NCI-H2227 treated with DMSO at 0.1 percent for 48 hours (cell line): ENCODE data around the gene ZNF273.

Source experiments
- DNase-seq: peaks from one replicate; lab custom pipeline; 2025; lab: John Stamatoyannopoulos, UW

ZNF273 gene

DNA sequence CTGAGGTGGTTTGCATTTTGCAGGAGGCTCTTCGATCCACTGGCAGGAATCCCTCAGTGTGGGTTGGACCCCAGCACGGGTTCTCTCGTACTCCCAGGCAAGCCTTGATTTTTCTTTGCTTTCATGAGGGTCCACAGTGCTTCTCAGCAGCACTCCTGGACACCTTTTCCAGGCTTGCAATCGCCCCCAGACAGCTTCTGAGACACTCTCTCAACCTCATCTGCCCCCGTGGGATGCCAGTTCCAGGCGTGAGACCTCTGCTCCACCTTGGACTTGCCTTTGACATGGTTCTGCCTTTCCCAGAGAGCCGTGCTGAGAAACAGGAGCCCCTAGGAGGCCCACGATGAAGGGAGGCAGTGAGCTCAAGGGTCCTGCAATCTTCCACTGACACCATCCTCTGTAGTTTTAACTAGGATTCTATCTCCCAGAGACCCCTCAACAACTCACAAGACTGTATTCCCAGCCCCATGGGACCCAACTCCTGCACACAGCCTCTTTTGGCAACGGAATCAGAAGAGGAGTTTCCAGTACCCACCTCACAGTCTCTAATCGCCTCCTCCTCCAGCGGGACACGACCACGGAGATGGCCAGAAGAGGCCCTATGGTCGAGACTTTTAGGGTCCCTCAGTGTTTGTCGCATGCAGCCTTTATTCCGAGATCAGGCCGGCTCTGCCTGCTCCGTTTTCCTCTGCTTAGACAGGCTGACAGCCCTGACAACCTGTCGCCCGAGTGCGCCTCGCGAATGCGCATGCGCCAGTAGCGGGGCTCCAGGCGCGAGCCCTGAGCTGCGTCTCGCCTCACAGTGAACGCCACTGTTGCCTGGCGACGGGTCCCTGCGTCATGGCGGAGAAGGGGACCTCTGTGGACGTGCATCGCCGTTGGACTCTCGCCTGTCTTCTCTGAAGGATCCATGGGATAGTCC lies 26.0 kb upstream of the ZNF273 start:
- DNase-seq: peak; percentile 73

GRCh38 chr7:64877714-64878610 lies 25.1 kb upstream of the ZNF273 start:
- no peak for DNase-seq

- no peak for DNase-seq
These were observed 24.4 kb upstream of the ZNF273 start for GRCh38 chr7:64878684-64879083.

GRCh38 chr7:64879086-64879730 lies 23.9 kb upstream of the ZNF273 start:
- no peak for DNase-seq

DNA sequence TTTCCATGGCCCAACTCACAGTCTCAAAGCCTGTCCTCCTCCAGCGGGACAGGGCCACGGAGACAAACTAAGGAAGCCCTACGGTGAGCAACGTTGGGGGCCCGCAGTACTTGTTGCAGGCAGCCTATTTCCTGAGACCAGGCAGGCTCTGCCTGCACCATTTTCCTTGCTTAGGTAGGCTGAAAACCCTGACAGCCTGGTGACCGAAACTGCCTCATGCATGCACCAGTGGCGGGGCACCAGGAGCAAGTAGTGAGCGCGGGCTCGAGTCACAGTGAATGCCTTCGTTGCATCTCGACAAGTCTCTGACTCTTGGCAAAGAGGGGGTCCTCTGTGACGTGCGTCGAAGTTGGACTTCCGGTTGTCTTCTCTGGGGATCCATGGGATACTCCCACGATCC lies 23.3 kb upstream of the ZNF273 start:
- no peak for DNase-seq

- no peak for DNase-seq
These were observed 22.5 kb upstream of the ZNF273 start for GRCh38 chr7:64880322-64881297.

GRCh38 chr7:64881461-64882287 lies 21.4 kb upstream of the ZNF273 start:
- DNase-seq: no peak

GRCh38 chr7:64882341-64883112 lies 20.5 kb upstream of the ZNF273 start:
- no peak for DNase-seq

- no peak for DNase-seq
These were observed 19.8 kb upstream of the ZNF273 start for GRCh38 chr7:64883113-64883905.

GRCh38 chr7:64884085-64884912 lies 18.8 kb upstream of the ZNF273 start:
- no peak for DNase-seq

- no peak for DNase-seq
These were observed 18.1 kb upstream of the ZNF273 start for GRCh38 chr7:64884913-64885370.

GRCh38 chr7:64885520-64886240 lies 17.4 kb upstream of the ZNF273 start:
- no peak for DNase-seq

DNA sequence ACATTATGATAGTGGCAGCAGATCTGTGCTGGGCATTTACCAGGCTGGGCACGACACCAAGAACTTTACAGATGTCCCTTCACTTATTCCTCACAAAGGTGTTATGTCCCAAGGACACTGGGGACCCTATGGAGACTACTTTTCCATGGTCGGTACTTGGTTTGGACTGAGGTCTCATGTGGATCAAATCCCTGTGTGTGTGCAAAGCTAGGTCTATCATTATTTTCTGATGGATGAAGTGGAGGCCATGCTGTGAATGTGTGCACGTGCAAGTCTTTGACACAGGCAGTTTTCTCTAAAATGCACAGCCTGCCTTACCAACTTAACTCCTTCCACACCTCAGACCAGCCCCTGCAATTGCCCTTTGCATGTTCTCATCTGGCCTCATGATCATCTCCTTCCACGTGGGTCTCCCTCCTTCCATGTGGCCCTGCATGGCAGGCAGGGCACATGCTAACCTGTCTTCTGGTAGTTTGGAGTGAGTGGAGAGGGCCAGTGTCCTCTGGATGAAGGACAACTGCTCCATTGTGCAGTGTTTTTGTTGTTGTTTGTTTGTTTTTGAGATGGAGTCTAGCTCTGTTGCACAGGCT lies 16.0 kb upstream of the ZNF273 start:
- no peak for DNase-seq

GRCh38 chr7:64887756-64888508 lies 15.1 kb upstream of the ZNF273 start:
- DNase-seq: no peak

DNA sequence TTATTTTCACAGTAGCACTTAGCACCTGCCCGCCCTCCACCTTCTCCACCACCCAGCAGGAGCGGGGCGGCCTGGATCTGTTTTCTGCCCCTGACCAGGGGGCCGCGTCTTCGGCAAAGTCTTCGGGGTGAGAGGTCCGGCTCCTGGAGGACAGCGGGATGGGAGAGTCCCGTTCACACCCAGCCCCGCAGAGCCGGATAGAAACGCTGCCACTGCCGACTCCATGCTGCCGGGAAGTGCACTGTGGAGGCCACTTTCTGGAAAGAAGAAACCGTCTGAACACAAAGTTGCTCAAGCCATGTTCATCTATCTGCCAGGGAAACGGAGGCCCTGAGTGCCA lies 14.5 kb upstream of the ZNF273 start:
- no peak for DNase-seq
